ENCODE measurements around the gene TEAD3.

TEAD3 gene

DNA sequence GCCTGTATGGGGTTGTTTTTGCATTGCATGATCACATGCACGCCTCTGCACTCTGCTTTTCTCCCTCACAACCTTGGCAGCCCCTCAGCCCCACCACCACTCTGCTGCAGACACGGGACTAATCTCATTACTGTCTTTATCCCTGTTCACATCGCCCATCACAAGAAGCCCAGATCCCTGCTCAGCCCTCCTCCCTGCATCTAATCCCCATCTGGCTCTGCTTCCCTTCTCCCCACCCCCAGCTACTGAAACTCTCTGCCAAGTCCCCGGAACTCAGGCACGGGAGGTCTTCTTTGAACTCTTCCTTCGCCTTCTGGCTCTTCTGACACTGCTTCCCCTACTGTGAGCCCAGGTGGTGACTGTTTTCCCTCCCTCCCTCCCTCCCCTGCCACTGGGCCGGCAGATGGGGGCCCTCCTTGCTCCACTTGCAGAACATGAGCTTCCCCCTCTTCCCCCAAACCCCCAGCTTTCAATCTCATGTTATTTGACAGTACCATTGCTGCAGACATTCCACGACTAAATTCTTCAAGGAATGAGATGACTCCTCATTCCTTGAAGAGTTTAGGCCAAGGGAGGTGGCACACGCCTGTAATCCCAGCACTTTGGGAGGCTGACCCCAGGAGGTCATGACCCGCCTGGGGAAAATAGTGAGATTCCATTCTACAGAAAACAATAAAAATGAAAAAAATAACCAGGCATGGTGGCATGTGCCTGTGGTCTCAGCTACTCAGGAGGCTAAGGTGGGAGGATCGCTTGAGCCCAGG lies 37.7 kb upstream of the TEAD3 start:
- POLR2A ChIA-PET = no interaction called here
- no peak for DNase-seq (ENCODE audit: extremely low spot score)
- CTCF ChIA-PET = interaction anchor here (6.5 kb wide), 1 partner anchor 13 kb away, joined by 49 read pairs; no protein-coding TSS in a partner anchor
- TF ChIP-seq, protein P1, sequence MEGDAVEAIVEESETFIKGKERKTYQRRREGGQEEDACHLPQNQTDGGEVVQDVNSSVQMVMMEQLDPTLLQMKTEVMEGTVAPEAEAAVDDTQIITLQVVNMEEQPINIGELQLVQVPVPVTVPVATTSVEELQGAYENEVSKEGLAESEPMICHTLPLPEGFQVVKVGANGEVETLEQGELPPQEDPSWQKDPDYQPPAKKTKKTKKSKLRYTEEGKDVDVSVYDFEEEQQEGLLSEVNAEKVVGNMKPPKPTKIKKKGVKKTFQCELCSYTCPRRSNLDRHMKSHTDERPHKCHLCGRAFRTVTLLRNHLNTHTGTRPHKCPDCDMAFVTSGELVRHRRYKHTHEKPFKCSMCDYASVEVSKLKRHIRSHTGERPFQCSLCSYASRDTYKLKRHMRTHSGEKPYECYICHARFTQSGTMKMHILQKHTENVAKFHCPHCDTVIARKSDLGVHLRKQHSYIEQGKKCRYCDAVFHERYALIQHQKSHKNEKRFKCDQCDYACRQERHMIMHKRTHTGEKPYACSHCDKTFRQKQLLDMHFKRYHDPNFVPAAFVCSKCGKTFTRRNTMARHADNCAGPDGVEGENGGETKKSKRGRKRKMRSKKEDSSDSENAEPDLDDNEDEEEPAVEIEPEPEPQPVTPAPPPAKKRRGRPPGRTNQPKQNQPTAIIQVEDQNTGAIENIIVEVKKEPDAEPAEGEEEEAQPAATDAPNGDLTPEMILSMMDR (IDR thresholded peaks at IDR 0.05; ENCODE audit: control extremely low read depth, extremely low read depth, low read depth, missing control alignments) = no peak

DNA sequence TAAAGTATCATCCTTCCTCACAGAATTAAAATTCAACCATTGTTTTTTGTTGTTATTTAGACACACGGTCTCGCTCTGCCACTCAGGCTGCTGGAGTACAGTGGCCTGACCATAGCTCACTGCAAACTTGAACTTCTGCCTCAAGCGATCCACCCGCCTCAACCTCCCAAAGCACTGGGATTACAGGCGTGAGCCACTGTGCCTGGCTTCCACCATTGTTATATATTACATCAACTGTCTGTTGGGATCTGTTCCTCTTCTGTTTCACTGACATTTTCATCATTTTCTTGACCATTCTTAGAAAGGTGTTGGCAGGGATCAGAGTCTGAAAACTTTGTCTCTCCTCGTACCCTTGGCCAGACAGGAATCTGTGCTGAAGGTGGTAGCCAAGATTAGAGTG lies 37.1 kb upstream of the TEAD3 start:
- DNase-seq (ENCODE audit: extremely low spot score) = no peak
- ChIA-PET CTCF (interaction anchor here (6.5 kb wide), 1 partner anchor 12 kb away, joined by 49 read pairs; no protein-coding TSS in a partner anchor), POLR2A (no interaction called here)
- TF ChIP-seq, protein P1 (IDR thresholded peaks at IDR 0.05; ENCODE audit: control extremely low read depth, extremely low read depth, low read depth, missing control alignments) = no peak

DNA sequence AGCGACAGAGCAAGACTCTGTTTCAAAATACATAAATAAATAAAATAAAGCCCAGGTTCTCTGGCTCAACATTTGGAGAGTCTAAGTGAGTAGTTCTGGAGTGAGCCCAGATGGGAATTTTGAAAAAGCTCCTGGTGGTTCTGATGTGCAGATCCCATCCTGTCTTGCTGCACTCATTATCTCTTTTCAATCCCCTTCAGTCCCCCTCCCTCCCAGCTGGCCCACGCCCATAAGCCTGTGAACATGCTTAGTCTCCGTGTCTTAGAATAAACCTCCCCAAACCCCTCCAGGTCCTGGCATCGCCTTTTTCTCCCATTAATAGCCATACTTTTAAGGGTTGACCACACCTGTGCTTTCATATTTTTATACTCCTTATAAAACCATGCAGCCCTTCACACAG lies 35.2 kb upstream of the TEAD3 start:
- CTCF ChIA-PET = interaction anchor here (0.7 to 6.5 kb wide), 6 partner anchors 11 to 563 kb away, joined by 3 to 49 read pairs (median 4); partner anchors contain the start of gene ARMC12
- POLR2A ChIA-PET = no interaction called here
- TF ChIP-seq, protein P1 (IDR thresholded peaks at IDR 0.05; ENCODE audit: control extremely low read depth, extremely low read depth, low read depth, missing control alignments) = no peak
- DNase-seq (ENCODE audit: extremely low spot score) = no peak

DNA sequence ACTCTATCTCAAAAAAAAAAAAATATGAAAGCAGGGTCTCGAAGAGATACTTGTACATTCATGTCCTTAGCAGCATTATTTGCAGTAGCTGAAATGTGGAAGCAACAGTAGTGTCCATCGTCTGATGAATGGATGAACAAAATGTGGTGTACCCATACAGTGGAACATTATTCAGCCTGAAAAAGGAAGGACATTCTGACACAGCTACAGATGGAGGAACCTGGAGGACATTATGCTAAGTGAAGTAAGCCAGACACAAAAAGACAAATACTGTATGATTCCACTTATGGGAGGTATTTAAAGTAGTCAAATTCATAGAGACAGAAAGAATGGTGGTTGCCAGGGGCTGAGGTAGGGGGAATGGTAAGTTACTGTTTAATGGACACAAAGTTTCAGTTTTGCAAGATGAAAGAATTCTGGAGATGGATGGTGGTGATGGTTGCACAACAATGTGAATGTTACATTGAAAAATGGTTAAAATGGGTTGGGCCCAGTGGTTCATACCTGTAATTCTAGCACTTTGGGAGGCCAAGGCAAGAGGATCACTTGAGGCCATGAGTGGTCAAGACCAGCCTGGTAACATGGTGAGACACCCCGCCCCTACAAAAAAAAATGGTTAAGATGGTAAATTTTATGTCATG lies 27.6 kb upstream of the TEAD3 start:
- TF ChIP-seq, protein P1 (IDR thresholded peaks at IDR 0.05; ENCODE audit: control extremely low read depth, extremely low read depth, low read depth, missing control alignments) = no peak
- DNase-seq (ENCODE audit: extremely low spot score) = no peak
- POLR2A ChIA-PET = no interaction called here
- CTCF ChIA-PET = interaction anchor here (1.1 to 6.6 kb wide), 12 partner anchors 9 to 502 kb away, joined by 3 to 88 read pairs (median 5); partner anchors contain the start of gene ARMC12

DNA sequence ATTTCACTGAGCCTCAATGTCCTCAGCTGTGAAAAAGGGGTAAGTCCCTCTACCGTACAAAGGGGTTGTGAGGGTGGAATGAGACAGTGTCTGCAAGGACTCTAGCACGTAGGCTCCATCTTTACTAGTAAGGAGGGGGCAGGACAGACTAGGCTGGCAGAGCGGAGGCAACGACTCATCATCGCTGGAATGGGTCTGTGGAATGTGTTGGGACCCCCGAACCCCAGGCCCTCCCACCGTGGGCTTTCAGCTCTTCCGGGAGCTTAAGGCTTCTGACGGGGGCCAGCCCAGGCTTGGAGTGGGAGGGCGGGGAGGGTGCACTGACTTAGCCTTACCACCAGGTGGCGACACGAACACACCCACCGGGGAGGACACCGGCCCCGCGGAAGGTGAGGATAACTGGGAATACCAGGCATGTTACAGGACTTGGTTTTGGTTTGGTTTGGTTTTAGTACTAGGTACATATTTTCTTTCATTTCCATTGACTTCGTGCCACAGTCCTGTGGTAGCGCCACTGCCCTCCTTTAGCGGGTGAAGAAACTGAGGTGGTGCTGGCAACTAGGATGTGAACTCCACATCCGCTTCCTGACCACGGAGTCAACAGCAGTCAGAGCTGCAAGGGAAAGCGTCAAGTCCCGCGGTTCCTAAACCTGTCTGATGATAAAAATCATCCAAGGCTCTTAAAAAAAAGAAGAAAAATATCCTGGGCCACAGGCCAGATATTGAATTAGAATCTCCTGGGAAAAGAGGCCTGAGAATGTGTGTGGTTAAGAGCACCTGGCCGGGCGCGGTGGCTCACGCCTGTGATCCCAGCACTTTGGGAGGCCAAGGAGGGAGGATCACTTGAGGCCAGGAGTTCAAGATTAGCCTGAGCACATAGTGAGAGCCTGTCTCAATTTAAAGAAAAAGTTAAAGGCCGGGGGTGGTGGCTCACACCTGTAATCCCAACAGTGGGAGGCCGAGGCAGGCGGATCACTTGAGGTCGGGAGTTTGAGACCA lies 26.1 kb upstream of the TEAD3 start:
- CTCF ChIA-PET = interaction anchor here (0.5 to 6.6 kb wide), 40 partner anchors 9 to 504 kb away, joined by 3 to 88 read pairs (median 4); partner anchors contain the start of gene ARMC12
- POLR2A ChIA-PET = interaction anchor here (0.6 kb wide), 1 partner anchor 214 kb away, joined by 4 read pairs; no protein-coding TSS in a partner anchor
- TF ChIP-seq, protein P1 (IDR thresholded peaks at IDR 0.05; ENCODE audit: control extremely low read depth, extremely low read depth, low read depth, missing control alignments) = peak; percentile 88
- DNase-seq (ENCODE audit: extremely low spot score) = peak; percentile 87

Data from GM10248 (cell line).